ENCODE data around the gene BCL7A.

DNA sequence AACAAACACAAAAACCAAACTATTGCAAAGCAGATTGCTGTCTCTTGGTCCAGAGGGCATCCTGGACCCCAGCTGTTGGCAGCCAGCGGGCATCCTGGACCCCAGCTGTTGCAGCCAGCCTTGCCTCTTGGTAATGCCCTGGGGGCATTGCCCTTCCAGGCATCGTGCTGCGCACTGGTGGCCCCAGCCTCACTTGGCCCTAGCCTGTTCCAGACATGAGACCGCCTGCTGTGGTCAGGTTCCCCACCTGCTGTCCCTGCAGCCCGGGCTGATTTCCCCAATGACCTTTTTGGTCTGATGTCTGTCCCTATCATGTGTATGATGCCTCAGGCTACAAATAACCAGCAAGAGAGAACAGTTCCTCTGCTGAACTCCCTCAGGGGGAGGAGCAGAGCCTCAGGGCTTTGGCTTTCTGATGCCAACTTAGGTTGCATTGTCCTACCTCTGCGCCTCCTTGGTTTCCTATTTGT lies 77.6 kb downstream of the BCL7A start:
- TF ChIP-seq CTCF (IDR thresholded peaks at IDR 0.05) = no peak
- no peak for TF ChIP-seq POLR2AphosphoS5 (IDR thresholded peaks at IDR 0.05)
- no peak for TF ChIP-seq EP300 (IDR thresholded peaks at IDR 0.05)

Measured in gastroesophageal sphincter (tissue), 3 donors.